Activated CD8-positive, alpha-beta memory T cell treated with anti-CD3 and anti-CD28 coated beads for 24 hours (primary cell): ENCODE results near the gene DYSF.

Experiments used
- DNase-seq: peaks from one replicate; pipeline ENCODE4 v3.0.0-alpha.2; 2020

Gene DYSF

GRCh38 chr2:71697106-71698004 lies 244.0 kb downstream of the DYSF start:
- no peak for DNase-seq

GRCh38 chr2:71699428-71699827 lies 246.1 kb downstream of the DYSF start:
- no peak for DNase-seq

DNA sequence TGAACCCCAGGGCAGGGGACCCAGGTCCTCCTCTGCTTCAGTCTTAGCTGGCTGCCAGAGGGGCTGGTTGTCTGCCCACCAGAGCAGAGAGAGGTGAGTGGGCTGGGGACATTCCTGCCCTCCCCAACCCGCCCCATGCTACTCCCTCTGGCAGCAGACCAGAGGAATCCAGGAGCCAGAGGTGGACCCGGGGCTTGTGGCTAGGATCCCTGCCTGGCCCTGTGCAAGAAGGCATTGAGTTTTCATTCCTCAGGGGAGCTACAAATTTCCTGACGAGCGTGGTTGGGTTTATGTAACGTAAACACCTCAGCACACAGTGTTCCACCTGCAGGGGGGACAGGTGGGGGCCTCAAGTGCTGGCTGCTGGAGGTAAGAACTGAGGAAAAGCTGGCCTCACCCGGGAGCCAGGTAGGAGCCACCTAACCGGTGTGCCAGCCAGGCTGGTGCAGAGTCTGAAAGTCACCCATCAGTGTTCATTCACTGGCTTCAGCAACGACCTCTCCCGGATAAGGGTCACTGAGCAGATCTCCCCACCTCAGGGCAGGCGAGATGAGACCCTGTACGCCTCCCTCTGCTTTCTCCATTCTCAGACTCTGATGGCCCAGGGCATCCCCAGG lies 246.8 kb downstream of the DYSF start:
- DNase-seq: no peak

GRCh38 chr2:71700658-71701397 lies 247.5 kb downstream of the DYSF start:
- DNase-seq: no peak

GRCh38 chr2:71702071-71702970 lies 249.0 kb downstream of the DYSF start:
- DNase-seq: no peak

DNA sequence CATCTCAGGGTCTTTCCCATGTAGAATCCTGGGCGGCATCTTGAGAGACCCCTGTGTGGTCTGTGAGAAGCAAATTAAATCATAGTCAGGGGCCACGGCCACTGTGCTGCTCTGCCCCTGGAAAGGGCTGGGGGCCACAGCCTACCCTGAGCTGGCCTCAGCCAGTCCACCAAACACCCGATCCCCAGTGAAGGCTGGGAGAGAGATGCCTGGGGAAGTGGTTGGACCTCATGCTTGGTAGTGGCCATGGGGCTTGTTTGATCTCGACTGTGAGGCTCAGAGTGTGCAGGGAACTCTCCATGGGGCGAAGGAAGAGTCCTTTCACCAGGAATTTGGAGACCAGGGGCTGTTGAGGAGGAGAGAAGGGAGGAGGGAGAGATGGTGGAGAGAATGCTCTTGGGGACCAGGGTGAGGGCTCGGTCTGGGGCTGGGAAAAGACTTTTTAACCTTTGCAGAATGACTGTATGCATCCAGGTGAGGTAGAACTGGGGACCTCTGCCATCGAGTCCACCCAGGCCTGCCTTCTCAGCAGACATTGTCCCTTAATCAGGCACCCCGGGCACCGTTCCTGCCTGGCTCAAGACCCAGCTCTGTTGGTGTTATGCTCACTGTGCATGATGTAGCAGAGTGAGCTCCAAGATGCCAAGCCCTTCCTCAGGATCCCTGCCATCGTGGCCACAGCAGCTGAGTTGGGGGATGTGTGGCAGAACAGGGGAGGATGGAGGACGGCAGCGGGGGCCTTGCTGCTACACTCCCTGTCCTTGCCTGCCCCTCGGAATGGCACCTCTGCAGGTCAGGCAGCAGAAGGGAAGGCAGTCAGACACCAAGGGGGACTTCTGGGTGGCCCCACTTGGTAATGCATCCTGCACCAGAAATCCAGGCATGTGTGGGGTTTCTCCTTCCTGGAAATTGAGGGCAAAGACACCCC lies 249.9 kb downstream of the DYSF start:
- DNase-seq: no peak

DNA sequence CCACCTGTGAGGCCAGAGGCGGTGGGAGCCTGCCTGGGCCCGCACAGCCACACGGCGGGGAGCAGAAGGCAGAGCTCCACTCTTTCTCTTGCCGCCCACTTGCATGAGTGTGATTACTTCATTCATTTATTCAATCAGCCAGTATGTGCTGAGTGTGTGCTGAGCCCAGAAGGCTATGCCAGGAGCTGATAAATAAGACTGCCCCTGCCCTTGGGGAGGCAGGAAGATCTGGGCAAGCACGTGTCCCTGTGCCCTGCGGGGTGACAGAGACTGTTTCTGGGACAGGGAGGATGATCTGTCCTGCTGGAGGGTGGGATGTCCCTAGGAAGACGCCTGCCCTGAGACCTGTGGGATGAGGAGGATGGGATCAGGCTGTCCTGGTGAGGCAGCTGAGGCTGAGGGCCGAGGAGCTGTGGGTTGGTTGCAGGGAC lies 250.8 kb downstream of the DYSF start:
- DNase-seq: no peak

DNA sequence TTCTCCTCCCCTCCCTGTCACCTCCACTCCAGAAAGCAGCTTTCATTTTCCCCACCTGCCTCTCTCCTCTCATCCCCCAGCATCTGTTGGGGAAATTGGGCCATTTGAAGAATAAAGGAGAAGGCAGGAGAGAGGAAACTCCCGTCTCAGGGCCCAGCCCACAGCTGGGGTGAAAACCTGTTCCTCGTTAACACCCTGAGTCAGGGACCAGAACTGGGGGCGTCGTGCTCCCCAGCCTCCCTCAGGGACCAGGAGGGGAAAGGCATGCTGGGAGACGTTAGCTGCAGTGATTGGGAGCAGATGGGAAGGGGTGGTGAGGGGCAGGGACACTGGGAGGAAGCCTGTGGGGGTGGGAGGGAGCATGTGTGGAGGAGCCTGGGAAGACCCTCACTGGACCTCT lies 251.3 kb downstream of the DYSF start:
- no peak for DNase-seq

DNA sequence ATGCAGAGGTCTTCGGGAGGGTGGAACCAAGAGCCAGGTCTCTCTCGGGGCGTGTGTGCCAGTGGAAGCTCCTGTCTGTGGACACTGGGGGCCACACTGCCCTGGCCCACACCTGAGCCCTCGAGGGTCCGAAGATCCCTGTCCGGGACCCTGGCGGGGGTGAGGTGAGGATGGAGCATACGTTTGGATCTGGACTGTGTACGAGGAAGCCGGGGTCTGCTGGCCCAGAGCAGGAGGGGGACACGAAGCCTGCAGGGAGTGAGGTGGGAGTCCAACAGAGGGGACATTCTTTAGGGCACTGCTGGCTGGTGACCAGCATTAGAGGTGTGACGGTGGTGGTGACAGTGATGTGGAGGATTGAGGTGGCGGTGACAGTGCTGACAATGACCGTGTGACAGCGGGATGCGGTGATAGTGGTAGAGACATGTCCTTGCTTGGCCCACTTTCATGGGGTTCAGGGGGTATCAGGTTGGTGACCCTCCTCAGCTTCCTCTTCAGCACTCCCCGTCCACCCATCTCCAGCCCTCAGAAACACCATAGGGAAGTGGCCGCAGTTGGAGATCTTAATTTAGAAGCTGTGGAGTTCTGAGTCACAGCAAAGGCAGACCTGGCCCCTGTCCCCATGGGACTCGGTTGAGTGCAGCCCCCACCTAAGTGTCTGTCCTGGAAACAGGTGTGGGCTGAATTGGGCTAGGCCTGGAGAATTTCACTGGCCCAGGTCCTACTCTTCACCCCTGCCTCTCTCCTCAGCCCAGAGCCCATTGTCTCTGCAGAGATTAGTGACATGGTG lies 252.0 kb downstream of the DYSF start:
- DNase-seq: no peak

GRCh38 chr2:71706121-71706520 lies 252.8 kb downstream of the DYSF start:
- DNase-seq: no peak

- no peak for DNase-seq
Observed at GRCh38 chr2:71706836-71707235, 253.5 kb downstream of the DYSF start.

DNA sequence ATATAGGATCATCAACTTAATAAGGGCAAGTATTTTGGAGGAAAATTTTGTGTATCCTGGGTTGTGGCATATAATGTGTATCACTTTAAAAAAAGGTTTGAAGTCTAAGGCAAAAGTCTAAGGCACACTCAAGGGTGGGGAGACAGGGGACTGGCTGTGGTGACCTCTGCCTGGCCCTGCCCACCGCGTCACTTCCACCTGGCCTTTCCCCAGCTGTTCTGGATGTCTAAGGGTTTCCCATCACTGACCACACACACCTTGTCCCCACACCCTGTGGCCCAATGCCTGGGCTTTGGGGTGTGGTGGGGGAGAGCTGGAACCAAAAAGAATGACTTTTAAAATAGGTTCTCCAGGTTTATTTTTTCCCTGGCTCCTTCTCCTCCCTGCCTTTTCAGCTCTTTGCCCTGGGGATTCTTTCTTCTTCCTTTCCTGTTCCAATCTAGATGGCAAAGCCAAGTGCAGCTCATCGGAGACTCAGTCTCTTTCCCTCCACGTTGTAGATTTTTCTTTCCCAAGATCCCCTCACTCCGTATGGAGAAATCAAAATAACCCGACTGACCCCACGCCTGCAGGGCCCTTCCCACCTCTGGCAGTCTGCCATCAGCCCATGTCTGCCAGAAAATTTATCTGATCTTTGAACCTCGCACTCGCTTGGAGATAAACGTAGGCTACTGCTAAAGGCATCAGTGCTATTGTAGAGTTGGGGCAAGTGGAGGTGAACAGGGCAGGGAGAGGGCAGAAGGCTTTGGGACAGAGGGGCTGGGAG lies 257.2 kb downstream of the DYSF start:
- DNase-seq: no peak

- DNase-seq: no peak
Observed at GRCh38 chr2:71711133-71711855, 257.9 kb downstream of the DYSF start.

- no peak for DNase-seq
Observed at GRCh38 chr2:71712158-71712818, 258.9 kb downstream of the DYSF start.

GRCh38 chr2:71713581-71714580 lies 260.5 kb downstream of the DYSF start:
- DNase-seq: no peak

GRCh38 chr2:71714601-71715240 lies 261.4 kb downstream of the DYSF start:
- no peak for DNase-seq
